ENCODE results near the gene GNG10. TPM values are rescaled to one million over a fixed set of nuclear protein-coding genes. Genes with fewer than 3 reads are reported as not detected.
A peak's percentile ranks its signal among the peaks of the same experiment; 100 is the strongest.

GNG10 gene
- total and polyA plus RNA-seq, 7 donors, result 12.0 to 22.3 (median 15.4) TPM

DNA sequence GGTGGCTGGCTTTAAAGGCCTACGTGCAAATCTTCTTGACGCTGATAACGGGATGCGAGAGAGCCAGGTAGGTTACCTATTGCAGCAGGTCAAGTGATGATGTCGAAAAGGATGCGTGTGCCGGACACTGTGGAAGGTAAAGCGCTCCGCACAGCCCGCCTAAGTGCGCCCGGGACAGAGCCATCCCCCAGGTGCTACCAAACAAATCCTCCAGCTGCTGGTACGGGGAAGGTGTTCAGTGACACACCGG is 30.5 kb upstream of the GNG10 start:
- no peak for ATAC-seq
- no peak for TF ChIP-seq CTCF (IDR thresholded peaks at IDR 0.05)
- no peaks in the 10 kb centered on the region for H3K27me3 ChIP-seq (ENCODE audit: insufficient read depth in 3 of 3, low read length in 2 of 3)
- intact Hi-C loops (cut with DNase I), result loop anchor here in 1 of 2 donors (5.0 kb wide), 2 partner anchors 34 to 149 kb away; partner anchors contain the start of genes ECPAS and PTGR1
- peaks cover 0 to 2% of the 10 kb centered on the region in 2 donors for H3K36me3 ChIP-seq (ENCODE audit: insufficient read depth in 1 of 2, low read depth in 1 of 2)
- no peaks in the 10 kb centered on the region for H3K9me3 ChIP-seq
- DNase-seq, result no peak
- H3K27ac ChIP-seq, result peak overlapping the region; percentile 89
- peaks cover 17% of the 10 kb centered on the region for H3K4me1 ChIP-seq
- 0 to 1% (median 1%) methylated on average over 14 of the region's 14 CpGs for WGBS, 3 donors
- peak overlapping the region; percentile 82 for H3K4me3 ChIP-seq

DNA sequence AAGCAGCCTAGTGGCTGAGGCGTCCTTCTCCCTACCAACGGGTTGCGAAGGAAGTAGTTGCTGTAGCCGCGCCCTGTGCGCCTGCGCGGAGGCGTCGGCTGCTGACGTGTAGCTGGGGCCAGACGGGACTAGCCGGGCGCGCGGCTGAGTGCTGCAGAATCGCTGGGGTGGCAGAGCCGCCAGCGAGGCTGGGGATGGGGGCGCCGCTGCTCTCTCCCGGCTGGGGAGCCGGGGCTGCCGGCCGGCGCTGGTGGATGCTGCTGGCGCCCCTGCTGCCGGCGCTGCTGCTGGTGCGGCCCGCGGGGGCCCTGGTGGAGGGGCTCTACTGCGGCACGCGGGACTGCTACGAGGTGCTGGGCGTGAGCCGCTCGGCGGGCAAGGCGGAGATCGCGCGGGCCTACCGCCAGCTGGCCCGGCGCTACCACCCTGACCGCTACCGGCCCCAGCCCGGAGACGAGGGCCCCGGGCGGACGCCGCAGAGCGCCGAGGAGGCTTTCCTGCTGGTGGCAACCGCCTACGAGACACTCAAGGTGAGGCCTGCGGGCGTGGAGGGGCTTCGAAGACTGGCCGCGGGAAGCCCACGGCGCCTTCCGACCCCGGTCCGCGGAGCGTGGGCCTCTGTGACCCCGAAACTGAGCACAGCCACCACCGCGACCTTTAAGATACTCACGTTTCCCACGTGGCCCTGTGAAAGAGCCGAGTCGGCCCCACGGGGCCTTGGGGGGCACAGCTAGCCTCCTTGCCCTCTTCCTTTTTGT is 30.0 kb upstream of the GNG10 start, which contains the start of gene DNAJC25:
DNAJC25 (plus strand) TSS at position 121 of the 758 bp plus-strand sequence; CDS start at position 195, 74 bp downstream.
- H3K36me3 ChIP-seq (ENCODE audit: insufficient read depth in 1 of 2, low read depth in 1 of 2), result peaks cover 0 to 2% of the 10 kb centered on the region in 2 donors
- no peaks in the 10 kb centered on the region for H3K9me3 ChIP-seq
- peak within 1 kb of the TSS; percentile 82 for H3K4me3 ChIP-seq
- peak within 1 kb of the TSS; percentile 89 for H3K27ac ChIP-seq
- ATAC-seq, result peak; percentile 99 to 100 (median 100)
- 0% methylated on average over 63 to 79 of the region's 79 CpGs for WGBS, 3 donors
- intact Hi-C loops (cut with DNase I), result loop anchor here in 1 of 2 donors (5.0 kb wide), 2 partner anchors 34 to 149 kb away; partner anchors contain the start of genes ECPAS and PTGR1
- peaks cover 22% of the 10 kb centered on the region for H3K4me1 ChIP-seq
- TF ChIP-seq CTCF (IDR thresholded peaks at IDR 0.05), result no peak
- DNase-seq, result peak; percentile 96 to 98
- H3K27me3 ChIP-seq (ENCODE audit: insufficient read depth in 3 of 3, low read length in 2 of 3), result no peaks in the 10 kb centered on the region

GRCh38 chr9:111632060-111632459 is 29.3 kb upstream of the GNG10 start:
- peak in 1 of 4 donors; percentile 36 for ATAC-seq
- 24 to 35% (median 31%) methylated on average over 5 of the region's 5 CpGs for WGBS, 3 donors
- intact Hi-C loops (cut with DNase I), result loop anchor here in 1 of 2 donors (5.0 kb wide), 2 partner anchors 35 to 150 kb away; partner anchors contain the start of genes ECPAS and PTGR1
- no peak for DNase-seq
- peaks cover 27% of the 10 kb centered on the region for H3K4me1 ChIP-seq
- H3K9me3 ChIP-seq, result no peaks in the 10 kb centered on the region
- peak overlapping the region; percentile 82 for H3K4me3 ChIP-seq
- TF ChIP-seq CTCF (IDR thresholded peaks at IDR 0.05), result no peak
- H3K36me3 ChIP-seq (ENCODE audit: insufficient read depth in 1 of 2, low read depth in 1 of 2), result peaks cover 0 to 2% of the 10 kb centered on the region in 2 donors
- H3K27me3 ChIP-seq (ENCODE audit: insufficient read depth in 3 of 3, low read length in 2 of 3), result no peaks in the 10 kb centered on the region
- peak overlapping the region; percentile 89 for H3K27ac ChIP-seq

DNA sequence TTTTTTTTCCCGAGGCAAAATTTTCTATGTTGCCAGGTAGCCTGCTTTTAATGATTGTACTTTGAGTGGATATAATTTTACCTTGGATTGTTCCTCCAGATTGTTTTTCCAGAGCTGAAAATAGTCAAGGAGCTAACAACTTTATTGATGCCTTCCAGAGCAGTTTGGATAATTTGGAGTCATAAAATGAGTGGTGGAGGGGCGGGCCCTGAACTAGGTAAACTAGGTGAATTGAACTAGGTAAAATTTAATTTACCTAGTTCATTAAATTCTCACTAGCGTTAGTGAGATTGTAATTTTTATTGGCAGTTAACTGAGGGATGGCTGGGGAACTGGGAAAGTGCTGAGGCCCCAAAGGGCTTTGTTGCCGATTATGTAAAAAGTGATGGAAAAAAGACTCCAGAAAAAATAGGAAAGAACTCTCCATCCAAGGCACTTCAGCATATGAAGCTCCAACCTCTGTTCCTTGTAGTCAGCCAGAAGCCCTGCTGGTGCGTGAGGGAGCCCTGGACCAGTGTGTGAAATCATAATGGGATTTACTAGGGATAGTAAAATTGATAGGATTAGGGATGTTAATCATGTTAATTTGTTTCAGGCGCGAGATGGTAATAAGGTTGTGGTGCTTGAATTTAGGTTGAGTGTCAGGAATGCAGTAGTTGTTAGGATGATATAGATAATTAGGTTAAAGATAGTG is 28.6 kb upstream of the GNG10 start:
- Histone ChIP-seq H3K27ac (no peak overlapping the region), H3K9me3 (no peaks in the 10 kb centered on the region), H3K4me3 (peak overlapping the region; percentile 82), H3K4me1 (peaks cover 30% of the 10 kb centered on the region), H3K27me3 (ENCODE audit: insufficient read depth in 3 of 3, low read length in 2 of 3) (no peaks in the 10 kb centered on the region), H3K36me3 (ENCODE audit: insufficient read depth in 1 of 2, low read depth in 1 of 2) (peaks cover 0 to 2% of the 10 kb centered on the region in 2 donors)
- TF ChIP-seq CTCF (IDR thresholded peaks at IDR 0.05), result no peak
- intact Hi-C loops (cut with DNase I), result loop anchor here in 1 of 2 donors (5.0 kb wide), 2 partner anchors 36 to 151 kb away; partner anchors contain the start of genes ECPAS and PTGR1
- DNase-seq, result no peak
- ATAC-seq, result no peak
- WGBS, 3 donors, result 56 to 72% (median 58%) methylated on average over 7 of the region's 7 CpGs
